Muscle layer of colon (tissue), 2 donors: ENCODE results near the gene PPP2R5E.

Source experiments
- H3K27ac ChIP-seq: one replicate; pipeline ENCODE4 v1.7.0; 2013; ENCODE audit warnings: low read depth, mild to moderate bottlenecking, low read length, moderate library complexity
- H3K27me3 ChIP-seq, 2 donors: one replicate each; pipeline ENCODE4 v1.7.0; 2013; ENCODE audit warnings: low read length in 2 of 2, mild to moderate bottlenecking in 2 of 2; ENCODE audit not compliant: insufficient read depth in 2 of 2, control insufficient read depth in 1 of 2
- H3K36me3 ChIP-seq: one replicate; pipeline ENCODE4 v1.7.0; 2013; ENCODE audit warnings: mild to moderate bottlenecking, low read length; ENCODE audit not compliant: insufficient read depth
- H3K4me1 ChIP-seq: one replicate; pipeline ENCODE4 v1.7.0; 2013; ENCODE audit warnings: mild to moderate bottlenecking, low read length; ENCODE audit not compliant: insufficient read depth
- H3K4me3 ChIP-seq, 2 donors: one replicate each; pipeline ENCODE4 v1.7.0; 2013; ENCODE audit warnings: low read length in 2 of 2, low read depth in 1 of 2, mild to moderate bottlenecking in 1 of 2, moderate library complexity in 1 of 2
- H3K9ac ChIP-seq: one replicate; pipeline ENCODE4 v1.7.0; 2013; ENCODE audit warnings: low read length
- H3K9me3 ChIP-seq: one replicate; pipeline ENCODE4 v1.7.0; 2013; ENCODE audit warnings: mild to moderate bottlenecking, low read length
- donor health status: abdominal sarcoma.
- donor health status: Adenocarcinoma of cecum.

The PPP2R5E gene

GRCh38 chr14:63322472-63322871 is 220.7 kb downstream of the PPP2R5E start:
- H3K27ac ChIP-seq, result no peak overlapping the region
- H3K9ac ChIP-seq, result no peak overlapping the region
- H3K4me3 ChIP-seq, result no peak overlapping the region
- no peaks in the 10 kb centered on the region for H3K27me3 ChIP-seq
- no peaks in the 10 kb centered on the region for H3K36me3 ChIP-seq
- H3K9me3 ChIP-seq, result no peaks in the 10 kb centered on the region
- H3K4me1 ChIP-seq, result no peaks in the 10 kb centered on the region
